Measurements from ENCODE around the gene PALLD. TPM values are rescaled to one million over a fixed set of nuclear protein-coding genes. Genes with fewer than 3 reads are reported as not detected.

The PALLD gene
- total RNA-seq, 1 donor from 2014 or later = 85.7 TPM

GRCh38 chr4:168847771-168848502 lies 351.1 kb downstream of the PALLD start:
- Mint-ChIP-seq H3K27me3 (ENCODE audit: insufficient read depth, low read depth) (peaks cover 2% of the 10 kb centered on the region), H3K4me3 (peak overlapping the region; percentile 62), H3K4me1 (peaks cover 44% of the 10 kb centered on the region), H3K27ac (peak overlapping the region; percentile 93), H3K9me3 (no peaks in the 10 kb centered on the region), H3K36me3 (peaks cover 21% of the 10 kb centered on the region)
- Histone ChIP-seq H3K27me3 (no peaks in the 10 kb centered on the region), H3K79me2 (ENCODE audit: low read depth) (peaks cover 98% of the 10 kb centered on the region), H2AFZ (replicated peaks) (no peak overlapping the region), H3K36me3 (no peaks in the 10 kb centered on the region), H3K4me2 (peak overlapping the region; percentile 68), H3K9me3 (ENCODE audit: low read depth) (no peaks in the 10 kb centered on the region), H3K4me3 (no peak overlapping the region), H3K9ac (no peak overlapping the region), H3F3A (ENCODE audit: low read depth) (peaks cover 46% of the 10 kb centered on the region), H4K20me1 (ENCODE audit: low read depth) (peaks cover 96% of the 10 kb centered on the region), H3K4me1 (peaks cover 71% of the 10 kb centered on the region), H3K27ac (peak overlapping the region; percentile 10)
- TF ChIP-seq CTCF (IDR thresholded peaks at IDR 0.05) = no peak
- no peak for TF ChIP-seq EZH2phosphoT487 (IDR thresholded peaks at IDR 0.05)
- TF ChIP-seq EZH2 (IDR thresholded peaks at IDR 0.05) = no peak
- DNase-seq (ENCODE audit: low spot score) = peak; percentile 29

GRCh38 chr4:168849030-168849675 lies 352.3 kb downstream of the PALLD start:
- TF ChIP-seq EZH2phosphoT487 (IDR thresholded peaks at IDR 0.05) = no peak
- TF ChIP-seq CTCF (IDR thresholded peaks at IDR 0.05) = no peak
- no peak for TF ChIP-seq EZH2 (IDR thresholded peaks at IDR 0.05)
- Histone ChIP-seq H3K9me3 (ENCODE audit: low read depth) (no peaks in the 10 kb centered on the region), H3K4me3 (peak overlapping the region; percentile 1), H3K27me3 (no peaks in the 10 kb centered on the region), H2AFZ (replicated peaks) (no peak overlapping the region), H3K4me1 (peaks cover 67% of the 10 kb centered on the region), H4K20me1 (ENCODE audit: low read depth) (peaks cover 89% of the 10 kb centered on the region), H3K4me2 (peak overlapping the region; percentile 68), H3K79me2 (ENCODE audit: low read depth) (peaks cover 98% of the 10 kb centered on the region), H3K9ac (no peak overlapping the region), H3K36me3 (no peaks in the 10 kb centered on the region), H3F3A (ENCODE audit: low read depth) (peaks cover 46% of the 10 kb centered on the region), H3K27ac (peak overlapping the region; percentile 10)
- Mint-ChIP-seq H3K4me3 (peak overlapping the region; percentile 67), H3K27me3 (ENCODE audit: insufficient read depth, low read depth) (peaks cover 2% of the 10 kb centered on the region), H3K4me1 (peaks cover 37% of the 10 kb centered on the region), H3K9me3 (no peaks in the 10 kb centered on the region), H3K27ac (peak overlapping the region; percentile 89), H3K36me3 (peaks cover 22% of the 10 kb centered on the region)
- peak; percentile 74 for DNase-seq (ENCODE audit: low spot score)

- peaks cover 2% of the 10 kb centered on the region for H3K27me3 Mint-ChIP-seq (ENCODE audit: insufficient read depth, low read depth)
- no peaks in the 10 kb centered on the region for H3K9me3 Mint-ChIP-seq
- no peaks in the 10 kb centered on the region for H3K9me3 ChIP-seq (ENCODE audit: low read depth)
- no peaks in the 10 kb centered on the region for H3K36me3 ChIP-seq
- peak overlapping the region; percentile 68 for H3K4me2 ChIP-seq
- peaks cover 59% of the 10 kb centered on the region for H3K4me1 ChIP-seq
- H3K27me3 ChIP-seq = no peaks in the 10 kb centered on the region
- peaks cover 36% of the 10 kb centered on the region for H3K4me1 Mint-ChIP-seq
- H3K4me3 ChIP-seq = no peak overlapping the region
- H3K36me3 Mint-ChIP-seq = peaks cover 21% of the 10 kb centered on the region
- H2AFZ ChIP-seq (replicated peaks) = no peak overlapping the region
- peak overlapping the region; percentile 36 for H3K4me3 Mint-ChIP-seq
- TF ChIP-seq EZH2 (IDR thresholded peaks at IDR 0.05) (no peak), CTCF (IDR thresholded peaks at IDR 0.05) (no peak), EZH2phosphoT487 (IDR thresholded peaks at IDR 0.05) (no peak)
- peaks cover 44% of the 10 kb centered on the region for H3F3A ChIP-seq (ENCODE audit: low read depth)
- peaks cover 98% of the 10 kb centered on the region for H3K79me2 ChIP-seq (ENCODE audit: low read depth)
- no peak overlapping the region for H3K9ac ChIP-seq
- H4K20me1 ChIP-seq (ENCODE audit: low read depth) = peaks cover 81% of the 10 kb centered on the region
- no peak for DNase-seq (ENCODE audit: low spot score)
- H3K27ac Mint-ChIP-seq = peak overlapping the region; percentile 57
- no peak overlapping the region for H3K27ac ChIP-seq
Observed at GRCh38 chr4:168849997-168850396, 353.1 kb downstream of the PALLD start.
